ENCODE measurements around the gene CHTOP. TPM values are rescaled to one million over a fixed set of nuclear protein-coding genes. Genes with fewer than 3 reads are reported as not detected.
A peak's percentile ranks its signal among the peaks of the same experiment; 100 is the strongest.

Gene CHTOP
- total RNA-seq, 4 donors from 2014 or later = 34.5 to 43.8 (median 37.6) TPM

GRCh38 chr1:153678519-153679336 lies 44.9 kb downstream of the CHTOP start, which contains the start of gene NPR1:
Gene NPR1 (plus strand): TSS chr1:153678688. CDS start chr1:153679109, 421 bp downstream.
- under 1% methylated on average over 32 of the region's 78 CpGs for WGBS
- TF ChIP-seq EP300 (IDR thresholded peaks at IDR 0.05) = no peak
- TF ChIP-seq POLR2AphosphoS5 (IDR thresholded peaks at IDR 0.05) = peak; percentile 22 to 70
- no peak for TF ChIP-seq POLR2A (IDR thresholded peaks at IDR 0.05; ENCODE audit: low read depth)
- TF ChIP-seq CTCF (IDR thresholded peaks at IDR 0.05) = no peak
- DNase-seq (ENCODE audit: extremely low spot score) = no peak

GRCh38 chr1:153679337-153680119 lies 45.7 kb downstream of the CHTOP start:
- intact Hi-C loops (cut with DNase I) = loop anchor here (2.0 to 5.0 kb wide), 2 partner anchors 69 to 308 kb away; partner anchors contain the start of gene RAB13
- no peaks in the 10 kb centered on the region for H3K9me3 ChIP-seq
- TF ChIP-seq EP300 (IDR thresholded peaks at IDR 0.05) = no peak
- peak; percentile 6 to 29 (median 7) for TF ChIP-seq CTCF (IDR thresholded peaks at IDR 0.05)
- TF ChIP-seq POLR2AphosphoS5 (IDR thresholded peaks at IDR 0.05) = no peak
- no peak for TF ChIP-seq POLR2A (IDR thresholded peaks at IDR 0.05; ENCODE audit: low read depth)
- DNase-seq (ENCODE audit: extremely low spot score) = no peak
- H3K4me3 ChIP-seq = peak overlapping the region; percentile 58 to 78 (median 62)
- peaks cover 21 to 40% (median 35%) of the 10 kb centered on the region in 4 donors for H3K4me1 ChIP-seq
- H3K27ac ChIP-seq (replicated peaks in 1 of 4) = peak overlapping the region; percentile 68 to 79 (median 72)
- H3K36me3 ChIP-seq = peaks cover 0 to 28% (median 9%) of the 10 kb centered on the region in 4 donors
- peaks cover 0 to 29% (median 5%) of the 10 kb centered on the region in 4 donors for H3K27me3 ChIP-seq
- 14% methylated on average over 20 of the region's 73 CpGs for WGBS

More at GRCh38 chr1:153678519-153679336, 44.9 kb downstream of the CHTOP start, which contains the start of gene NPR1:
- H3K27ac ChIP-seq (replicated peaks in 1 of 4) = peak within 1 kb of the TSS; percentile 68 to 79 (median 72)
- peaks cover 0 to 25% (median 9%) of the 10 kb centered on the region in 4 donors for H3K36me3 ChIP-seq
- no peaks in the 10 kb centered on the region for H3K9me3 ChIP-seq
- peaks cover 21 to 38% (median 35%) of the 10 kb centered on the region in 4 donors for H3K4me1 ChIP-seq
- peaks cover 0 to 29% (median 5%) of the 10 kb centered on the region in 4 donors for H3K27me3 ChIP-seq
- H3K4me3 ChIP-seq = peak within 1 kb of the TSS; percentile 58 to 78 (median 62)
- intact Hi-C loops (cut with DNase I) = loop anchor here (2.0 to 5.0 kb wide), 2 partner anchors 70 to 309 kb away; partner anchors contain the start of gene RAB13

GRCh38 chr1:153680120-153680403 lies 46.2 kb downstream of the CHTOP start:
- Histone ChIP-seq H3K27me3 (peaks cover 0 to 29% (median 5%) of the 10 kb centered on the region in 4 donors), H3K4me3 (peak overlapping the region; percentile 58 to 78 (median 62)), H3K36me3 (peaks cover 0 to 34% (median 12%) of the 10 kb centered on the region in 4 donors), H3K9me3 (no peaks in the 10 kb centered on the region), H3K4me1 (peaks cover 21 to 40% (median 35%) of the 10 kb centered on the region in 4 donors), H3K27ac (replicated peaks in 1 of 4) (peak overlapping the region; percentile 68 to 79 (median 72))
- intact Hi-C loops (cut with DNase I) = no loop called here
- TF ChIP-seq POLR2AphosphoS5 (IDR thresholded peaks at IDR 0.05) (no peak), EP300 (IDR thresholded peaks at IDR 0.05) (no peak), CTCF (IDR thresholded peaks at IDR 0.05) (no peak), POLR2A (IDR thresholded peaks at IDR 0.05; ENCODE audit: low read depth) (no peak)
- DNase-seq (ENCODE audit: extremely low spot score) = no peak
- WGBS = 40% methylated on average over 10 of the region's 10 CpGs

GRCh38 chr1:153682730-153683129 lies 48.9 kb downstream of the CHTOP start:
- peaks cover 18 to 36% (median 30%) of the 10 kb centered on the region in 4 donors for H3K4me1 ChIP-seq
- no peaks in the 10 kb centered on the region for H3K9me3 ChIP-seq
- H3K27me3 ChIP-seq = peaks cover 0 to 29% (median 5%) of the 10 kb centered on the region in 4 donors
- TF ChIP-seq EP300 (IDR thresholded peaks at IDR 0.05) = no peak
- no peak for TF ChIP-seq POLR2A (IDR thresholded peaks at IDR 0.05; ENCODE audit: low read depth)
- no peak for TF ChIP-seq CTCF (IDR thresholded peaks at IDR 0.05)
- no peak for TF ChIP-seq POLR2AphosphoS5 (IDR thresholded peaks at IDR 0.05)
- peaks cover 0 to 59% (median 35%) of the 10 kb centered on the region in 4 donors for H3K36me3 ChIP-seq
- H3K4me3 ChIP-seq = no peak overlapping the region
- H3K27ac ChIP-seq (replicated peaks in 1 of 4) = no peak overlapping the region
- no peak for DNase-seq (ENCODE audit: extremely low spot score)
- intact Hi-C loops (cut with DNase I) = no loop called here
- 90% methylated on average over 7 of the region's 7 CpGs for WGBS

Measured in esophagus muscularis mucosa (tissue), 4 donors.